Keratinocyte (primary cell): ENCODE results near the gene MADD.

Experiments used
- CTCF ChIP-seq, 3 experiments: IDR thresholded peaks in 1 of 3; conservative IDR thresholded peaks in 1 of 3; optimal IDR thresholded peaks in 1 of 3; 2 replicates in 2 of 3; 3 replicates in 1 of 3; pipeline versions ENCODE3 to v1.5.1; 2011; ENCODE audit warnings: low read length in 3 of 3, mild to moderate bottlenecking in 3 of 3, moderate library complexity in 2 of 3, control low read depth in 1 of 3, inconsistent platforms in 1 of 3; ENCODE audit not compliant: insufficient read depth in 2 of 3; ENCODE audit errors: extremely low read depth in 1 of 3
- EZH2 ChIP-seq: IDR thresholded peaks from one replicate; pipeline ENCODE4 v1.6.1; 2012; ENCODE audit warnings: inconsistent platforms, mild to moderate bottlenecking, low read length, moderate library complexity

DNA sequence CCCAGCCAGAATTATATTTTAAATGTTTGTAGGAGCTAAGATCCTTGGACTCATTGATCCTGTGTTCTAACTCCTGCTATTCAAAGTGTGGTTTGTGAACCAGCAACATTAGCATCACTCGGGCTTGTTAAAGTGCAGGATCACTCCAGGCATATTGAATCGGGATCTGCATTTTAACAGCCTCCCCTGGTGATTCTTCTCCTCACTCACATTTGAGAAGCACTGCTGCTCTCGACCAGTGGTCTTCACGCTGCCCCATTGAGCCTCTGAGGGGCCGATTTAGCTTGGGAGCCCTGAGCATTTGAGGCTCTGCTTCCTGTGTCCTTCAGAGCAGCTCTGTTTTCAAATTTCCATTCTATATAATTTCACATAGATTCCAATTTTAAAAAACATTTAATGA is 10.9 kb downstream of the MADD start:
- TF ChIP-seq EZH2 (no peak), CTCF (optimal IDR thresholded peaks at IDR 0.05 in 1 of 3, IDR thresholded peaks at IDR 0.05 in 1 of 3, conservative IDR thresholded peaks at IDR 0.05 in 1 of 3; ENCODE audit: extremely low read depth in 1 of 3, insufficient read depth in 2 of 3, low read length in 3 of 3) (no peak)
